Measurements from ENCODE around the gene ZNF532.
"Not testable (repeated sequence)": the region's sequence is repeated elsewhere in the genome, so short reads cannot be mapped to it uniquely, and the experiment has no call there.

The ZNF532 gene

DNA sequence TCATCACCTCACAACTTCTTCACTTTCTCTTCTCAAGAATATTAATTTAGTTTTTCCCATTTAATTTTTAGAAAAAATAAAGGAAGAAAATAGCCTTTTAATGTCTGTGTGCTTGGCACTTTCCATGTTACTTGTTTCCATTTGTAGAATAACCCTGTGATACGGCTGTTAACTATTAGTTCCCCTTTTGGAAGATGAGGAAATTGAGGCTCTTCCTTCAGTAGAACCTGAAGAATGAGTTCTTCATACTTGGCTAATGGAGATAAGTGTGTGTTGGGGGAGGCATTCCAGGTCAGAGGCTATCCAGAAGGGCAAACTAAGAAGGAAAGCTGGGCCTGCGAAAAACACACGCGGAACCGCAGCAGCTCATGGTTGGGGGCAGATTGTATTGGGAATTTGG is 38.3 kb downstream of the ZNF532 start:
- no peak for DNase-seq

DNA sequence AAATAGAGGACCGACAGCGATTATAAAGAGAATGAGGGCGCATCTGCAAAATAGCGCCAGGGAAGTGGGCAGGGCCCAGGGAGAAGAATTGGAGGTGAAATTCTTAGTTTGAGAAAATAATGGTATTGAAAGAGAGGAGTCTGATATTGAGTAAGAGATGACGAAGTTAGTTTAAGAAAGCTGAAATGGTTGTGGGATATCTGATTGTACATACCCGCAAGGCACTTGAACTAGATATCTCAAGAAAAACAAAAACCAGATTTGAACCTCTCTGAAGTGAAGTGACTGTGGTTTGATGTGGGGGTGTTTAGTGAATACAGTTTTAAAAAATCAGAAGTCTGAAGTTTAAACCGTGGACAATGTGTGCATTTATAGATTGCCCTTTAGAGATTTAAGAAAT is 38.9 kb downstream of the ZNF532 start:
- no peak for DNase-seq

DNA sequence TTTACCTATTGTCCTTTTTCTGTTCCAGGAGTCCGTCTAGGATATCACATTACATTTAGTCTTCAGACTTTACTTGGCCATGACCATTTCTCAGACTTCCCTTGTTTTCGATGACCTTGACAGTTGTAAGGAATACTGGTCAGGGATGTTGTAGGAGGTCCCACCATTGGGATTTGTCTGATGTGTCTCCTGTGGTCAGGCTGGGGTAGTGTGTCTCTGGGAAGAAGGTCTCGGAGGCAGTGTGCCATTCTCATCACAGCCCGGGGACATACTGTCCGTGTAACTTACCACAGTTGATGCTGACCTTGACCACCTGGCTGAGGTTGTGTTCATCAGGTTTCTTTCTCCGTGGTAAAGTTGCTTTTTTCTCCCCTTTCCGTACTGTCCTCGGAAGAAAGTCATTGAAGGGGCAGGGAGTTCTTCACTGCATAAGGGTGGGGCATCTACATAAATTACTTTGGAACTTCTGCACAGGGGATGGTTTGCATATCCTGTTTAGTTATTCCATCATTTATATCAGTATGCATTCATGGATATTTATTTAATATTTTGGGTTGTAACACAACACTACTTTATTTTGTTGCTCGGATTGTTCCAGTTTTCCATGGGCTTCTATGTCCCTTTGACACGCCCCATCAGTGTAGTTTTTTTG is 41.2 kb downstream of the ZNF532 start:
- no peak for DNase-seq

DNA sequence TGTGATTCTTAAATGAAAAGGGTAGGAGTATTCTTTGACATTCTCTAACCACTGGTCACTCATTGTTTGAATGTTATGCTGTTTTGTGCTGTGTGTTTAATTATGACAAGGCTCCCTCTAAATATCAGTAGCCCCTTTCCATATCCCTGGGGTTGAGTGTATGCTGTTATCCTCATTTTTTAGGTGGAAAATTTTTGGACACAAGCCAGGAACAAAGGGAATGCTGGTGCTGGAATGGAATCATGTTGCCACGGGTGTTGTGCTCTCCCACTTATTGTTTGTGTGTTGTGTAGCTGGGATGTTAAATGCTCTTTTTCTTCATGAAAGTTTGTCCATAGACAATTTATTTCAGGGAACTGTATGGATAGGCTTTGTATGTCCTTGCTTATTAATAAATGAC is 43.3 kb downstream of the ZNF532 start:
- no peak for DNase-seq

DNA sequence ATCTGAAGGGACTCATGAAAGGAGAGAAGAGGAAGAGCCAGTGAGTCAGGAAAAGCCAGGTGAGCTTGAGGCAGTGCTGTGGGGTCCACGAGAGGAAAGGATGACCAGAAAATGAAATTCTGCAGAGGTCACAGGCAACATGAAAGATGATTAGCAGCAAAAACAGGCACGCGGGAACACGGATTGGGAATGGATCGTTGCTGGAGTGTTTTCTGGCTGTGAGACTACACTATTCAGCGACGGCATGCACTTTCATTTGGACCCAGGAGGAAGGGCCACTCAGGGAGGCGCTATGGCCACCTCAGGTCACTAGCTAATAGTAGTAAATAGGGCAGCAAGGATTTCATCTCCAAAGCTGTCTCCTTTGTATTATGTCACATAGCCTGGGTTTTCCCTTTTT is 44.8 kb downstream of the ZNF532 start:
- DNase-seq = no peak

DNA sequence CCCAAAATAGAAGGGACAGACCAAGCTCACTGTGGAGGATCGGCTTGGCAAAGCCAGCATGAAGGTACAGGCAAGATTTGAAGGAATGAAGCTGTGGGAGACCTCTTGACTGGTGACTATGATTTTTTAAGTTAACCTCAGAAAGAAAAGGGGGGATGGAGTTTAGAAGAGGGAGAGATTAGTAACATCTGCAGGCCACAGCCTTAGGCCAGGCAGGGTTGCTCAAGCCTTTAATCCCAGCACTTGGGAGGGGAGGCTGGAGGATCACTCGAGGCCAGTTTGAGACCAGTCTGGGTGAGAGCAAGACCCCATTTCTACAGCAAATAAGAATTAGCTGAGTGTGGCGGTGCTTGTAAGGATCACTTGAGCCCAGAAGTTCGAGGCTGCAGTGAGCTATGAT is 46.6 kb downstream of the ZNF532 start:
- DNase-seq = no peak

DNA sequence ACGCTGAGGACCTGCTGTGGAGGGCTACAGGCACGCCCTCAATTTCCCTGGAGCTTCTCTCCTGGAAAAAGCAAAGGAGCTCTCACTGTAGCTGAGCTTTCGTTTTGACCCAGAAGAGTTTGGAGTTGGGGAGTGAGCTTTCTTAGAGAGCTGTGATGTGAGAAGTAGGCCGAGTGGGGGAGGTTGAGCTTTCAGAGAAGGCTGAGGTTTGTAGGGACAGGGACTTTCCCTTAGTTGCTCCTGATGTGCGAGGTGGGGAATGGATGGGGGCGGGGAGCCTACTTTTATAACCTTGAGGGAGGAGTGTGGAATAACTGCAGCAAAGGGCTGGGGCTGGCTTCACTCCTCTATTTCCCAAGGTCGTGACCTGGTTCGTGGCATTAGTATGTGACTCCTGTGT is 47.1 kb downstream of the ZNF532 start:
- no peak for DNase-seq

DNA sequence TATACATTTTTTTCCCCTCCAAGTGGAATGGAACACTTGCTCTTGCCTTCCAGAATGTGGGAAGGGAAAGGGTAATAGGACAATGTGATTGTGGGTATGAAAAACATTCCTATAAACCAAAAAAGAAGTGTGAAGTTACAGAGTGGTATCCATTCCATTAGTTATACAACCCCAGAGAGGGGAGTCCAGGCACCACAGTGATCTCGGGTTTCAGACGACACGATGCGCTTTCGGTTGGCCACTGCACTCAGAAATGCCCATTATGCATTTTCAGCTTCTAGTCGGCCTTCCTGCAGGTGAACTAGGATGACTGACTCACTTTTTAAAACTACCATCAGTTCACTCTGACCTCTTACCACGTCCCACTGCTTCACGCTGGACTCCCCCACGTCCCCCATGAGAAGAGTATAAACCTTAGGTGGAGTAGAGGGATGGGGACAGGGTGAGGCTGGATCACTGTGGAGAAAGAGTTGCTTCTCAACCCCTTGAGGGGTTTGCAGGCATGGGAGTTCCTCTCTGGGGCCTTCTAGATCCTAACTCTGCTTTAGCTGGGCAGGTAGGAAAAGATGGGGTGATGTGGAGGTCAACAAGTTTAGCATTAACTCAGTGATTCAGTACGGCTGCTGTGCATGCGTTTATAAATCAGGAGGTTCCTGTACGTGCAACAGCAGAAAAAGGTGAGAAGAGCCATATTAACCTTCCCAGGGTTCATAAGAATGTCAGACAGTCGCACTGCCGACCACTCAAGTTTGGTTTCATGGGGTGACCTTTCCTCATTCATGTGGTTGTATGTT is 50.5 kb downstream of the ZNF532 start:
- no peak for DNase-seq

DNA sequence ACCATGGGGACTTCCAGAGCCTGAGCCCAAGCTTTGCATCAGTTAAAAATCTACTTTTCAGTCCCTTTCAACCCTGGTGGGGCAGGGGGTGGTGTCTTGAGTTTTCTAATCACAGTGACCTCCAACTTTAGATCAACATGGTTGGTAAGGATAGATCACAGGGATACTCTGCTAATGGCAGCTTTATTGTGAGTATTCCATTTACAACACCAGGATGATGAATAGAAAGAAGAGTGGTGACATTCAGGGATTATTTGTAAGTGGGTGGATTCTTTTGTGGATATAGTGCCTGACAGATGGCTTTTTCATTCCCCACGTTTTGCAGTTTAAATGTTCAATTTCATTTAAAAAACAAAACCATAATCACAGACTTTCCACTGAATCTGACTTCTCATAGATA is 51.3 kb downstream of the ZNF532 start:
- no peak for DNase-seq

DNA sequence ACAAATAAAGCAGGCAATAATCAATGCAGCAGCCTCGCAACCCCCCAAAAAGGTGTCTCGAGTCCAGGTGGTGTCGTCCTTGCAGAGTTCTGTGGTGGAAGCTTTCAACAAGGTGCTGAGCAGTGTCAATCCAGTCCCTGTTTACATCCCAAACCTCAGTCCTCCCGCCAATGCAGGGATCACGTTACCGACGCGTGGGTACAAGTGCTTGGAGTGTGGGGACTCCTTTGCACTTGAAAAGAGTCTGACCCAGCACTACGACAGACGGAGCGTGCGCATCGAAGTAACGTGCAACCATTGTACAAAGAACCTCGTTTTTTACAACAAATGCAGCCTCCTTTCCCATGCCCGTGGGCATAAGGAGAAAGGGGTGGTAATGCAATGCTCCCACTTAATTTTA is 55.3 kb downstream of the ZNF532 start:
- DNase-seq = not testable (repeated sequence)

DNA sequence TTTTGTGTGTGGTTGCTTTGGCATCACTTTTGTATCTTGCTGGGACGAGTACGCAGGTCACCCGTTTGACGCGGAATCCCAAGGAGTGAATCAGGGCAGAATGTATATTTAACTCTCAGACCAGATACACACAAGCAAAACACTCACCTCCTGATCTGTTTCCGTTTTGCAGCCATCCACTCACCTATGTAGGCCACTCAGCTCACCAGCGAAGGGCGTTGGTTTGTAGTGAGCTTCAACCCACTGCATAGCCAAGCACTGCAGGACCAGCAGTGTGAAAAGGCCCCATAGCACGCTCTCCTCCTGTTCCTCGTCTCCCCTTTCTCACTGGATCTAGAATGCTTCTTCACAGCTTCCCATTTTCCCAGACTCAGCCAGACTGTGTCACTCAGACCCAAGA is 58.3 kb downstream of the ZNF532 start:
- DNase-seq = no peak

DNA sequence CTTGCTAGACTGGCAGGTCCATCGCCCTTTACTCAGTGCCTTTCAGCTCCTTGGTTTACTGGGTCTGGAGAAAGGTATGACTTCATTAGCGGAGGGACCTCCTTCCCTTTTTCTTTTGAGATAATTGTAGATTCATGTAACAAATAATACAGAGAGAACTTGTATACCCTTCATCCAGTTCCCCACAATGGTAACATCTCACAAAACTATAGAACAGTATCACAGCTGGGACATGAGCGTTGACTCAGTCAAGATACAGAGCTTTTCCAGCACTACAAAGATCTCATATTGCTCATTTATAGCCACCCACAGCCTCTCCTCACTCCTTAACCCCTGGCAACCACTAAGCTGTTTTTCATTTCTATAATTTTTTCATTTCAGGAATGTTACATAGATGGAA is 59.8 kb downstream of the ZNF532 start:
- no peak for DNase-seq

DNA sequence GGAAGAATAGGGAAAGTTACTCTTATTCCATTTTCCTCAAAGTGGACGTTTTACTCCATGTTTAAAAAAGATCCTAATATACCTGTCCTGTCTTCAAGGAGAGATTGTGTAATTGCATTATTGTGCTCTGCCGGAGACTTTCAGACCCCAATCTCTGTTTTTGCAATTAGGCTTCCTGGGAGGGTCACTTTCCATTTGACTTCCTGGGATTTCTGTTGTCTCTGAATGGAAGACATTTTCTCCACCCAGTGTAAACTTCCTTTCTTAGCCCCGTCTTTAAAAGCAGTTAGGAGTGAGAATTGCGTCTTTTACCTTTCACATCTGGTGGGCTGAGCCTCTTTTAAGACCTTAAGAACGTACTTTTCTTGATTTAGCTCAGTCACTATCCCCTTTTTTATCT is 63.0 kb downstream of the ZNF532 start:
- no peak for DNase-seq

DNA sequence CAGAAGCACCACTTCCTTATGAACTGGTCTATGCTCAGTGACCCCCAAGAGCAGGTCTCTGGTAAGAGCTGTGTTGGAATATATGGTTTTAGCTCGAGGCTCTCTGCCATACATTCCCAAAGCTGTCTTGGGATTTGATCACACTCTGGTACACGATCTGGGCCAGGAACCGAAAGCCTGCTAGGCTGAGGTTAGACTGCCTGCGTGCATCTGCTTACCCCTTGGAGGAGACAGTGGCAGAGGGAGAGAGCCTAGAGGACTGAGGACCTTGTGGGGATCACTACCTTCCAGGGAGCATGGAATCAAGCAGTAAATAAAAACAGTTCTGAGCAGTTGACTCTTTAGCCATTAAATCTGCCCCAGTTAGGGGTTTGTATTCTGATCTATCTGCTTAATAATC is 63.7 kb downstream of the ZNF532 start:
- DNase-seq = no peak

DNA sequence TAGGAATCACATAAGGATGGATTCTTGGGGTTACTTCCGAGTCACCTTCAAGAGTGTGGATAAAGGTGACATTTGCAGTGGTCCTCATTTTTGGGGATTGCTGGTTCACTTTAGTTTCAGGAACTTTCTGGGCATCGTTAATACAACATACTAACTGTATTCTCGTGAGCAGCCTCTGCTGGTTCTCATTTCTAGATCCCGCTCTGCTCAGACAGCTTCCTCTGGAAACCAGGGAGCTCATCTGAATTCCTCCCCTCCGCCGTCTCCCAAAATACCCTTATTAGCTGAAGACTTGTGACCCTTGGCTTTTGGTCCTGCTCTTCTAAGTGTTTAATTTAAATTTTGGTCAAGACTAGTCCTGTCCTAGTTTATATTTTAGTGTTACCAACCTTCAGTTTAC is 64.5 kb downstream of the ZNF532 start:
- DNase-seq = no peak

DNA sequence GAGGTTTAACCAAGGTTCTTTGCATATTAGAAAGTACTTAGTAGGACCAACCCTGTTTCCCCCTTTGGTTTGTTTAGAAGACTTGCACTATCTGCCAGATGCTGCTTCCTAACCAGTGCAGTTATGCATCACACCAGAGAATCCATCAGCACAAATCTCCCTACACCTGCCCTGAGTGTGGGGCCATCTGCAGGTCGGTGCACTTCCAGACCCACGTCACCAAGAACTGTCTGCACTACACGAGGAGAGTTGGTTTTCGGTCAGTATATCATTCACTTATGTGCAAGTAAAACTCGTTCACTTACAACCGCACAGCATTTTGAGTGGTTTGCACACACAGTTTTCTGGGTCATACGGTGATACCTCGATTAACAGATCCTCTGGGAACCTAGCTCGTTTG is 69.7 kb downstream of the ZNF532 start:
- DNase-seq = no peak

DNA sequence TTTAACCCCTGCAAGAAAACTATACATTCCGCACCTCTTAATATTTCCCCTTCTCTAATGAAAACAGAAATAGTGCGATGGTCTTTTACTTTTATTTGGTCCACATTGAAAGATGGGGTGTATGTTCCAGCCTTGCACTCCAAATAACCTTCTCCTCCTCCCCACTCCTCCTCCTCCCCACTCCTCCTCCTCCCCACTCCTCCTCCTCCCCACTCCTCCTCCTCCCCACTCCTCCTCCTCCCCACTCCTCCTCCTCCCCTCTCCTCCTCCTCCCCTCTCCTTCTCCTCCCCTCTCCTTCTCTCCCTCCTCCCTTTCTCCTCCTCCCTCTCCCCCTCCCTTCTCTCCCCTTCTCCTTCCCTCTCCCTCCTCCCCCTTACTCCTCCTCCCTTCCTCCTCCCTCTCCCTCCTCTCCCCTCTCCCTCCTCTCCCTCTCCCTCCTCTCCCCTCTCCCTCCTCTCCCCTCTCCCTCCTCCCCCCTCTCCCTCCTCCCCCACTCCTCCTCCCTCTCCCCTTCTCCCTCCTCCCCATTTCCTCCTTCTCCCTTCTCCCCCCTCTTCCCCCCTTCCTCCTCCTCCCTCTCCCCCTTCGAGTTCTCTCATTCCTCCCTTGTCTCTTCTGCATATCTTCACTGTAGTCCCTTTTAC is 70.4 kb downstream of the ZNF532 start:
- DNase-seq = no peak

DNA sequence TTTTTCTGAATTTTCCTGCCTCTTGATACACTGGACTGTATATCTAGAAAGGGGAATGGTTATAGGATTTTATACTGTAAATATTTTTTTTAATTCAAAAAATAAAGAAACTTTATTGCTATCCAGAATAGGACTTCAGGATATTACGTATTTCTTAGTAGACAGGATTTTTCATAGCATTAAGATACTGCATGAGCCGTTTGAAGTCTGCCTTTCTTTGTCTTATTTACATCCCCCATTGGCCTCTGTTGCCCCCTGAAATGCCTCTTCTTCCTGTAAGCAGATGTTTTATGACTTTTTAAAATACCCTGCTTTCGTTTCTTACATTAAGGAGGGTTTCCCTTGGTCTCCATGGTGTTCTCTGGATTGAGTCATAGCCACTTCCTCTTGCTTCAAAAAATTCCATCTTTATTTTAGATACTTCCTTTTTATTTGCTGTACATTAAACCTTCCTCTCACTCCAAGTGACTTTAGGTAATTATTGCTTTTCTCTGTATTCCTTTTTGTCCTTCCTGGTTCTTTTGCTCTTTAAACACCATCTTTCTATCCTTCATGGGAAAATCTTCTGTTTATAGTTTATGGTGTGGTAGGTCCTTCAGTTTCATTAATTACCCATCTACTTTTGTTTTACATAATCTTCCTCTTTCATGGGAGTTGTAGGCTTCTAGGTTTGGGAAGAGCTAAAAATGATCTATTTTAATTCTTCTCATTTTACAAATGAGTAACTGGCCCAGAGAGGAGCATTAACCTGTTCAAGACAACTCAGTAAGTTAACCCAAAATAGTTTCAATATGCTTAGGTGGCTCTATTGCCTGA is 72.6 kb downstream of the ZNF532 start:
- DNase-seq = no peak

DNA sequence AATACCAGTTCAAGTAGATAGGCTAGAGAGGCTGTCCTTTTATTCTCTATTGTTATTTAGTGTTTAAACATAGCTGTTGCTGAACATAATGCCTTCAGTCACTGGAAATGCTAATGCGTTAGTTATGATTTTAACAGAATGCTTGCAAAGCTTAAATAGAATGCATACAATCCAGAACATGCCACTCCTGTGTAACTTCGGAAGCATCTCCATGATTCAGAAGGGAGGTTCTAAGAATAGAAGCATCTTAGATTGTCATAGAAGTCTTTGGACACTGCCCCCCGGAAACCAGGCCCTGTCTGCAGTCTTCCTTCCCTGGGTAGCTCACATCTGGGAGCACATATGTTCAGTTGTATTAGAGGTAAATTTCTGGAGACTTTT is 73.2 kb downstream of the ZNF532 start:
- DNase-seq = no peak

DNA sequence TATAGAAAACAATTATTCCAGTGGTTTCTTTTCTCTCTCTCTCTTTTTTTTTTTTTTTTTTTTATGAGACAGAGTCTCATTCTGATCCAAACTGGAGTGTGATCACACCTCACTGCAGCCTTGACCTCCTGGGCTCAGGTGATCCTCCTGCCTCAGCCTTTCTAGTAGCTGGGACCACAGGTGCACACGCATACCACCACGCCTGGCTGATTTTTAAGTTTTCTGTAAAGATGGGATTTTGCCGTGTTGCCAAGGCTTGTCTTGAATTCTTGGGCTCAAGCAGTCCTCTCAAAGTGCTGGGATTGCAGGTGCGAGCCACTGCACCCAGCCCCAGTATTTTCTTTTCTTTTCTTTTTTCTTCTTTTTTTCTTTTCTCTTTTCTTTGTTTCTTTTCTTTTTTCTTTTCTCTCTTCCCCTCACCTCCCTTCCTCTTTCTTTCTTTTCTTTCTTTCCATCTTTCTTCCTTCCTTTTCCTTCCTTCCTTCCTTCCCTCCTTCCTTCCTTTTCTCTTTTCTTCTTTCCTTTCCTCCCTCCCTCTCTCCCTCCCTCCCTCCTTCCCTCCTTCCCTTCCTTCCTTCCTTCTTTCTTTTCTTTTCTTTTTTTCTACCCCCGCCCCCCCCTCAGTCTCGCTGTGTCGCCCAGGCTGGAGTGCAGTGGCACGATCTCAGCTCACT is 76.9 kb downstream of the ZNF532 start:
- DNase-seq = no peak

DNA sequence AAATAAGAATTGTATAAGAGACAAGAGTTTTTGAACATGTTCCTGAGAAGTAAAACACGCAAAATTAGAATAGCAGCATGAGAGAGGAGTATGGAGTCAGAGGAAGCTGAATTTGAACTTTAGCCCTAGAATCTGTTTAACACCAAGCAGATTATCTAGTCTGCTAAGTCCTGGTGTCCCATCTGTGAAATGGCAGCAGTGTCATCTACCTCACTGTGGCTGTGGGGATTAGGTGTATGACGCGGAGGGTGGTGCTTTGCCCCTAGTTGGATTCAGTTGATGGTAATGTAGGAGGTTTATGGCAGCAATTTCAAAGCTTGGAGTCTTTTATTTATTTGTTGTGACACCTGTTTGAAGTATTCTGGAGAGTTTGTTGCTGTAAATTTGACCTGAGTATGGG is 79.2 kb downstream of the ZNF532 start:
- no peak for DNase-seq

DNA sequence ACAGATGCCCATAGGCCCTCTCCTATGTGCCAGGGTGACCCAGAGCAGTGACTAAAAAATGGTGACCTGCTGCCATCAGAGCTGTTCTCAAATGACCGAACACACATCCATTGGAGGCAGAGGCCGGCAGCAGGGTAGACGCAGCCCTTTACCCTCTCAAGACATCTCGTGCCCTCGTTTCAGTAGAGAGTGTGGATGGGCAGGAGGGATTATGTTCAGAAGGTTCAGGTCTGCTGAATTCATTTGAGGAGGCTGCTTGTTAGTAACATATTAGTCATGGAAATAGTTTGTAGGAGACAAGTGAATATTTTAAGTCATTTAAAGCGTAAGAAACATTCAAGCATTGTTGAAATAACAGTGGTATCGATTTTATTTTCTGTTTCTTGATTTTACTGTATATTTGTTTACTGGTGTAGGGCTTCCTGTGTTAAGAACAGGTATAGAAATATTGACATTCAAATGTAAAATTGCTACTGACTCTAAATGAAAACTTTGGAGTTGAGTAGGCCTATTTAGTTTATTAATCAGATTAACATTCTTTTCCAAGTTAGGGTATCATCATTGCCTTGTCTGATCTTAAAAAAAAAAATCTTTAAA is 82.6 kb downstream of the ZNF532 start:
- DNase-seq = no peak

DNA sequence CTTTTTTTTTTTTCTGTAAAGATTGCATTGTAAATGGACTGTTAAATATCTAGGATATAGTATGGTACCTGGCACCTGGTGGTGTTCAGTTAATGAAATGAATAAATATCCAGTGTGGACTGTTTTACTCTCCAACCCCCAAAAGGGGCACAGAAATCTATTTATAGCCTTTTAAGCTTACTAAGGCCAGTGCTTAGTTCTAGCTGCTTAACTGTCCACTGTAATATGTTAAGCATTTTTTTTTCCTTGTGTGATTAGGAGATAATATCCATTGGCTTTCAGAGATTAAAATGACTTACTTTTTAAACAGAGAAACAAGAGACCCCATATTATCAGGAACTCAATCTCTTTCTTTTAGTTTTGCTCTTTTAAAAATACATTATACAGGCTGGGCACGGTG is 84.4 kb downstream of the ZNF532 start:
- no peak for DNase-seq
